GM19238 (cell line): ENCODE measurements around the gene AHCY.
A peak's percentile ranks its signal among the peaks of the same experiment; 100 is the strongest.
"Not testable (repeated sequence)": the region's sequence is repeated elsewhere in the genome, so short reads cannot be mapped to it uniquely, and the experiment has no call there.

Experiments
- DNase-seq: peaks from one replicate; pipeline ENCODE4 v3.0.0; 2011; ENCODE audit warnings: low spot score; ENCODE audit not compliant: insufficient read length

The AHCY gene

GRCh38 chr20:34302723-34303533 is at the start of gene AHCY:
TSS of gene AHCY (minus strand) at chr20:34303355. CDS start at chr20:34303270, 85 bp downstream.
- peak; percentile 96 for DNase-seq

GRCh38 chr20:34350095-34350494 is 46.9 kb upstream of the AHCY start:
- DNase-seq = no peak

- no peak for DNase-seq
These were observed 44.4 kb upstream of the AHCY start for GRCh38 chr20:34347571-34347970.

- not testable (repeated sequence) for DNase-seq
These were observed 43.3 kb upstream of the AHCY start for GRCh38 chr20:34346533-34346865.

GRCh38 chr20:34345839-34346532 is 42.8 kb upstream of the AHCY start:
- DNase-seq = not testable (repeated sequence)

GRCh38 chr20:34345402-34345736 is 42.2 kb upstream of the AHCY start:
- no peak for DNase-seq

GRCh38 chr20:34344238-34344637 is 41.1 kb upstream of the AHCY start:
- DNase-seq = no peak

- DNase-seq = no peak
These were observed 40.5 kb upstream of the AHCY start for GRCh38 chr20:34343458-34344211.

GRCh38 chr20:34341199-34341598 is 38.0 kb upstream of the AHCY start:
- DNase-seq = not testable (repeated sequence)

GRCh38 chr20:34340726-34341125 is 37.6 kb upstream of the AHCY start:
- not testable (repeated sequence) for DNase-seq

- no peak for DNase-seq
These were observed 35.0 kb upstream of the AHCY start for GRCh38 chr20:34337982-34338726.

- no peak for DNase-seq
These were observed 34.4 kb upstream of the AHCY start for GRCh38 chr20:34337544-34337943.

GRCh38 chr20:34334654-34335407 is 31.7 kb upstream of the AHCY start:
- no peak for DNase-seq

GRCh38 chr20:34333786-34334185 is 30.6 kb upstream of the AHCY start:
- no peak for DNase-seq

- DNase-seq = no peak
These were observed 29.2 kb upstream of the AHCY start for GRCh38 chr20:34332262-34332920.

GRCh38 chr20:34331838-34332237 is 28.7 kb upstream of the AHCY start:
- no peak for DNase-seq

GRCh38 chr20:34330861-34331544 is 27.8 kb upstream of the AHCY start:
- DNase-seq = not testable (repeated sequence)

- no peak for DNase-seq
These were observed 25.9 kb upstream of the AHCY start for GRCh38 chr20:34328928-34329677.

GRCh38 chr20:34328207-34328606 is 25.1 kb upstream of the AHCY start:
- DNase-seq = not testable (repeated sequence)
